22Rv1 (cell line): ENCODE data around the gene SOD1.

Source experiments
- ZFX ChIP-seq: fragments of 450-650 bp; IDR thresholded peaks from 2 replicates; pipeline ENCODE4 v1.6.1; 2017; ENCODE audit warnings: antibody characterized with exemption, borderline replicate concordance
- TF ChIP-seq, protein P1 (sequence below): fragments of 450-650 bp; IDR thresholded peaks from 2 replicates; pipeline ENCODE4 v1.5.1; 2017; ENCODE audit warnings: mild to moderate bottlenecking

DNA sequence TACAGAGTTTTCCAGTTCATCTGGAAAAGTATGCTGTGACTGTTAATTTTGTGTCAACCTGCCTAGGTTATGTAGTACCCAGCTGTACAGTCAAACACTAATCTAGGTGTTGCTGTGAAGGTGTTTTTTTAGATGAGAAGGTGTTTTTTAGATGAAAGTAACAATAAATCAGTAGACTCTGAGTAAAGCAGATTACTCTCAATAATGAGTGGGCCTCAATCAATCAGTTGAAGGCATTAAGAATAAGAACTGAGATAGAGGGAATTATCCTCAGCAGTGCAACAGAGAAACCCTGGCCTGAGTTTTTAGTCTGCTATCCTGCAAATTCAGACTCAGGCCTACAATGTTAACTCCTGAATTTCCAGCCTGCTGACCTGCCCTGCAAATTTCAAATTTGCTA lies 39.0 kb downstream of the SOD1 start:
- TF ChIP-seq, protein P1, sequence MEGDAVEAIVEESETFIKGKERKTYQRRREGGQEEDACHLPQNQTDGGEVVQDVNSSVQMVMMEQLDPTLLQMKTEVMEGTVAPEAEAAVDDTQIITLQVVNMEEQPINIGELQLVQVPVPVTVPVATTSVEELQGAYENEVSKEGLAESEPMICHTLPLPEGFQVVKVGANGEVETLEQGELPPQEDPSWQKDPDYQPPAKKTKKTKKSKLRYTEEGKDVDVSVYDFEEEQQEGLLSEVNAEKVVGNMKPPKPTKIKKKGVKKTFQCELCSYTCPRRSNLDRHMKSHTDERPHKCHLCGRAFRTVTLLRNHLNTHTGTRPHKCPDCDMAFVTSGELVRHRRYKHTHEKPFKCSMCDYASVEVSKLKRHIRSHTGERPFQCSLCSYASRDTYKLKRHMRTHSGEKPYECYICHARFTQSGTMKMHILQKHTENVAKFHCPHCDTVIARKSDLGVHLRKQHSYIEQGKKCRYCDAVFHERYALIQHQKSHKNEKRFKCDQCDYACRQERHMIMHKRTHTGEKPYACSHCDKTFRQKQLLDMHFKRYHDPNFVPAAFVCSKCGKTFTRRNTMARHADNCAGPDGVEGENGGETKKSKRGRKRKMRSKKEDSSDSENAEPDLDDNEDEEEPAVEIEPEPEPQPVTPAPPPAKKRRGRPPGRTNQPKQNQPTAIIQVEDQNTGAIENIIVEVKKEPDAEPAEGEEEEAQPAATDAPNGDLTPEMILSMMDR = no peak
- TF ChIP-seq ZFX = no peak
